ENCODE data around the gene SLFN12L. TPM values are rescaled to one million over a fixed set of nuclear protein-coding genes. Genes with fewer than 3 reads are reported as not detected.
"Not testable (repeated sequence)": the region's sequence is repeated elsewhere in the genome, so short reads cannot be mapped to it uniquely, and the experiment has no call there.

The SLFN12L gene
- total and polyA plus RNA-seq, 9 of the 15 experiments (the other 6 are each of a cell fraction or from before 2014, with no cell fraction given): 0.04 to 0.31 (median 0.08) TPM; not detected in 3

DNA sequence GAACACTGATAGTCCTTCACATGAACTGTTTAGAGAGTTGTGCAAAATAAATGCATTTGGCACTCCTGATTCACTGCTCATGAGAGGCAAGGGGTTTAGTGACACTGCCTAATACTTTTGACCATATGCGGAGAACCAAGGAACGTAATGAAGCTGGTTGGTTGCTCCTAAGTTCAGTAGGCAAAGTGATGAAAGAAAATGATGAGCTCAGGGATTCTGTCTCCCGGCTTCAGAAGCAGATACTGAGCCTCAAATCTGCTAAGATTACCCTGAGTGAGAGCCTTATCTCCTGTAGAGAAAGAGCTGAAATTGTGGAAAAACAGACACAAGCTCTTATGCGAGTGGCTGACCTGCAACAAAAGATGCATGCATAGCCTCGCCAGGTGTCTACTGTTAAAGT lies 83.4 kb downstream of the SLFN12L start:
- in situ Hi-C loops (cut with MboI); H3K9me3 ChIP-seq (replicated peaks; ENCODE audit: control insufficient read depth, insufficient read depth, low read depth, low read length); H4K20me1 ChIP-seq (replicated peaks; ENCODE audit: control insufficient read depth, insufficient read depth, low read length); BruUV-seq (replicated peaks); FAIRE-seq; H3K4me1 ChIP-seq (replicated peaks in 1 of 2; ENCODE audit: control insufficient read depth in 2 of 2, insufficient read depth in 2 of 2, low read length in 2 of 2); intact Hi-C loops (cut with micrococcal nuclease); H3K9ac ChIP-seq (ENCODE audit: insufficient read depth in 1 of 2, low read depth in 2 of 2, low read length in 2 of 2); H3K9me1 ChIP-seq (ENCODE audit: control insufficient read depth, insufficient read depth, low read length); H3K36me3 ChIP-seq (ENCODE audit: control insufficient read depth, insufficient read depth, low read length); CTCF ChIA-PET (ENCODE audit: low intra/inter-chr PET ratio); H2AFZ ChIP-seq (ENCODE audit: low read depth, low read length); H3K4me3 ChIP-seq; ATAC-seq; H3K4me2 ChIP-seq (ENCODE audit: insufficient read depth, low read length); H3K27ac ChIP-seq (ENCODE audit: extremely low read depth, low read depth, low read length); H3K27me3 ChIP-seq (ENCODE audit: control insufficient read depth in 2 of 2, insufficient read depth in 2 of 2, low read length in 2 of 2); DNase-seq (ENCODE audit: extremely low read depth in 1 of 4, low spot score in 3 of 4); H3K79me2 ChIP-seq (ENCODE audit: control insufficient read depth, insufficient read depth, low read length): not testable (repeated sequence)
- 4% methylated on average over 4 of the region's 5 CpGs for WGBS (ENCODE audit: insufficient coverage, low coverage, missing lambda C conversion rate)
- POLR2A ChIA-PET: interaction anchor here (0.6 kb wide), 1 partner anchor 9 kb away, joined by 3 read pairs; no protein-coding TSS in a partner anchor

DNA sequence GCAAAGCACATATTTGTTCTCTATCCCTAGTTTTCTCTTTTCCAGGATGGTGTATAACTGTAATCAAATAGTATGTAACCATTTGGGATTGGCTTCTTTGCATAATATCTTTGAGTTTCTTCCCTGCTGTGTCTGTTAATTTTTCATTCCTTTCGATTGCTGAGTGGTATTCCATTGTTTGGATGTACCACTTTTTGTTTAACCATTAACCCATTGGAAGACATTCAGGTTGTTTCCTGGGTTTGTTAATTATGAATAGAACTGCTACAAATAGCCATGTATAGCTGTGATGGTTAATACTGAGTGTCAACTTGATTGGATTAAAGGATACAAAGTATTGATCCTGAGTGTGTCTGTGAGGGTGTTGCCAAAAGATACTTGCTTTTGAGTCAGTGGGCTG lies 84.3 kb downstream of the SLFN12L start:
- in situ Hi-C loops (cut with MboI) (no loop called here), intact Hi-C loops (cut with micrococcal nuclease) (no loop called here)
- Histone ChIP-seq H3K4me2 (ENCODE audit: insufficient read depth, low read length) (no peak overlapping the region), H3K36me3 (ENCODE audit: control insufficient read depth, insufficient read depth, low read length) (no peaks in the 10 kb centered on the region), H3K79me2 (ENCODE audit: control insufficient read depth, insufficient read depth, low read length) (no peaks in the 10 kb centered on the region), H3K9me3 (replicated peaks; ENCODE audit: control insufficient read depth, insufficient read depth, low read depth, low read length) (no peaks in the 10 kb centered on the region), H4K20me1 (replicated peaks; ENCODE audit: control insufficient read depth, insufficient read depth, low read length) (no peaks in the 10 kb centered on the region), H3K9ac (ENCODE audit: insufficient read depth in 1 of 2, low read depth in 2 of 2, low read length in 2 of 2) (no peak overlapping the region), H3K4me3 (no peak overlapping the region), H3K27ac (ENCODE audit: extremely low read depth, low read depth, low read length) (no peak overlapping the region), H3K27me3 (ENCODE audit: control insufficient read depth in 2 of 2, insufficient read depth in 2 of 2, low read length in 2 of 2) (peaks cover 0 to 13% of the 10 kb centered on the region in 2 experiments; a peak in 1 of 5 replicates), H3K9me1 (ENCODE audit: control insufficient read depth, insufficient read depth, low read length) (no peaks in the 10 kb centered on the region), H3K4me1 (replicated peaks in 1 of 2; ENCODE audit: control insufficient read depth in 2 of 2, insufficient read depth in 2 of 2, low read length in 2 of 2) (peaks cover 0 to 10% of the 10 kb centered on the region in 2 experiments; a peak in 2 of 5 replicates), H2AFZ (ENCODE audit: low read depth, low read length) (no peak overlapping the region)
- ChIA-PET CTCF (ENCODE audit: low intra/inter-chr PET ratio) (no interaction called here), POLR2A (no interaction called here)
- no peak for TF ChIP-seq FOXA3 (CRISPR knock-in tag; conservative IDR thresholded peaks at IDR 0.05 in 1 of 2, IDR thresholded peaks at IDR 0.05 in 1 of 2)
- no peak for TF ChIP-seq SMAD4 (CRISPR knock-in tag; conservative IDR thresholded peaks at IDR 0.05)
- no peak for TF ChIP-seq TRIM24 (IDR thresholded peaks at IDR 0.05)
- TF ChIP-seq SRSF9 (IDR thresholded peaks at IDR 0.05; ENCODE audit: borderline replicate concordance, low read depth, low read length): no peak
- TF ChIP-seq FOXA1 (IDR thresholded peaks at IDR 0.05; ENCODE audit: borderline replicate concordance): no peak
- TF ChIP-seq ARID1B (IDR thresholded peaks at IDR 0.05): no peak
- no peak for TF ChIP-seq NCOA1 (IDR thresholded peaks at IDR 0.05; ENCODE audit: low read depth)
- no peak for TF ChIP-seq HMGN3 (IDR thresholded peaks at IDR 0.05; ENCODE audit: borderline replicate concordance, extremely low read depth, insufficient read length, low read depth, low read length)
- TF ChIP-seq ETV1 (tag; conservative IDR thresholded peaks at IDR 0.05; ENCODE audit: low read depth): no peak
- TF ChIP-seq, protein P1, sequence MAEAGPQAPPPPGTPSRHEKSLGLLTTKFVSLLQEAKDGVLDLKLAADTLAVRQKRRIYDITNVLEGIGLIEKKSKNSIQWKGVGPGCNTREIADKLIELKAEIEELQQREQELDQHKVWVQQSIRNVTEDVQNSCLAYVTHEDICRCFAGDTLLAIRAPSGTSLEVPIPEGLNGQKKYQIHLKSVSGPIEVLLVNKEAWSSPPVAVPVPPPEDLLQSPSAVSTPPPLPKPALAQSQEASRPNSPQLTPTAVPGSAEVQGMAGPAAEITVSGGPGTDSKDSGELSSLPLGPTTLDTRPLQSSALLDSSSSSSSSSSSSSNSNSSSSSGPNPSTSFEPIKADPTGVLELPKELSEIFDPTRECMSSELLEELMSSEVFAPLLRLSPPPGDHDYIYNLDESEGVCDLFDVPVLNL (CRISPR knock-in tag; IDR thresholded peaks at IDR 0.05; ENCODE audit: low read depth): no peak
- no peak for TF ChIP-seq PHB2 (IDR thresholded peaks at IDR 0.05; ENCODE audit: low read depth)
- no peak for TF ChIP-seq NBN (IDR thresholded peaks at IDR 0.05; ENCODE audit: low read depth)
- TF ChIP-seq SREBF1 (IDR thresholded peaks at IDR 0.05; ENCODE audit: borderline replicate concordance, low read depth, low read length): no peak
- no peak for TF ChIP-seq PHTF2 (CRISPR knock-in tag; IDR thresholded peaks at IDR 0.05)
- TF ChIP-seq, protein P2, sequence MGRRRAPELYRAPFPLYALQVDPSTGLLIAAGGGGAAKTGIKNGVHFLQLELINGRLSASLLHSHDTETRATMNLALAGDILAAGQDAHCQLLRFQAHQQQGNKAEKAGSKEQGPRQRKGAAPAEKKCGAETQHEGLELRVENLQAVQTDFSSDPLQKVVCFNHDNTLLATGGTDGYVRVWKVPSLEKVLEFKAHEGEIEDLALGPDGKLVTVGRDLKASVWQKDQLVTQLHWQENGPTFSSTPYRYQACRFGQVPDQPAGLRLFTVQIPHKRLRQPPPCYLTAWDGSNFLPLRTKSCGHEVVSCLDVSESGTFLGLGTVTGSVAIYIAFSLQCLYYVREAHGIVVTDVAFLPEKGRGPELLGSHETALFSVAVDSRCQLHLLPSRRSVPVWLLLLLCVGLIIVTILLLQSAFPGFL (CRISPR knock-in tag; IDR thresholded peaks at IDR 0.05): no peak
- no peak for TF ChIP-seq SRF (CRISPR knock-in tag; IDR thresholded peaks at IDR 0.05)
- 0% methylated on average over 1 of the region's 1 CpG for WGBS (ENCODE audit: insufficient coverage, low coverage, missing lambda C conversion rate)
- ATAC-seq: no peak
- DNase-seq (ENCODE audit: extremely low read depth in 1 of 4, low spot score in 3 of 4): no peak
- BruUV-seq (replicated peaks): no TSS peak
- FAIRE-seq: no peak

All from K562 (cell line).